ENCODE data around the gene CCHCR1.

Gene CCHCR1

GRCh38 chr6:31129130-31129529 is 28.5 kb downstream of the CCHCR1 start:
- no peak for DNase-seq (ENCODE audit: low read depth)

- peak; percentile 42 for DNase-seq (ENCODE audit: low read depth)
Observed at GRCh38 chr6:31128093-31128676, 29.4 kb downstream of the CCHCR1 start.

DNA sequence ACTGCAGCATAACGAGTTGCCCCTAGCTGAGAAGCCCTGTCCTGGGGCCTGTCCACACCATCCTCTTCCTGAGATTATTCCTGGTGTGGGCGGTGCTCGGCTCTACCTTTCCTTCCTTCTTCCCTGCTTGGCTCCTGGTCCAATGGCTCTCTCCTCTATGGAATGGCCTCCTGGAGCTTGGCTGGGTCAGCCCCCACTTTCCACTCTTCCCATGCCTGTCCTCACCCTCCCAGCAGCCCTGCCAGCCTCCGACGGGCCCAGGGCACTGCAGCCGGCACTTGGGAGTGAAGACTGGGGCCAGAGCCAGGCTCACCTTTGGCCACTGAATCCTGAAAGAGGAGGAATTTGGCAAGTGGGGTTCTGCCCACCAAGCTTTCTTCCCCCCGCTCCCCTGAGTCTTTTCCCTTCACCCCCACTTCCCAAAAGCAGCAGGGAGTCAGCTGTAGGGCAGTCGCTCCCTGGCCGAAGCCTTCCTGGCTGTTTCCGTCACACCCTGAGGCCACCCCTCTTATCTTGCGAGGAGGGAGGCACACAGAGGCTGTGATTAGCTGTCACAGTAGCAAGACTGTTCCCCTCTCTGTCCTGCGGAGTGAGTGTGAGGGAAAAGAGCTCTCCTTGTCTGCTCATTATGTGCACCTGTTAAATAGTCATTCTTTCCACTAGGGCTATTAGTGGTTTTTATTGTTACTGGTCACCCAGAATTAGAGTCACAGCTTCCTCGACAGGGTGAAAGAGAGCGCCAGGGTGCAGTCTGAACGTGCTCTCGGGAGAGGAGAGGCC is 31.0 kb downstream of the CCHCR1 start:
- no peak for DNase-seq (ENCODE audit: low read depth)

DNA sequence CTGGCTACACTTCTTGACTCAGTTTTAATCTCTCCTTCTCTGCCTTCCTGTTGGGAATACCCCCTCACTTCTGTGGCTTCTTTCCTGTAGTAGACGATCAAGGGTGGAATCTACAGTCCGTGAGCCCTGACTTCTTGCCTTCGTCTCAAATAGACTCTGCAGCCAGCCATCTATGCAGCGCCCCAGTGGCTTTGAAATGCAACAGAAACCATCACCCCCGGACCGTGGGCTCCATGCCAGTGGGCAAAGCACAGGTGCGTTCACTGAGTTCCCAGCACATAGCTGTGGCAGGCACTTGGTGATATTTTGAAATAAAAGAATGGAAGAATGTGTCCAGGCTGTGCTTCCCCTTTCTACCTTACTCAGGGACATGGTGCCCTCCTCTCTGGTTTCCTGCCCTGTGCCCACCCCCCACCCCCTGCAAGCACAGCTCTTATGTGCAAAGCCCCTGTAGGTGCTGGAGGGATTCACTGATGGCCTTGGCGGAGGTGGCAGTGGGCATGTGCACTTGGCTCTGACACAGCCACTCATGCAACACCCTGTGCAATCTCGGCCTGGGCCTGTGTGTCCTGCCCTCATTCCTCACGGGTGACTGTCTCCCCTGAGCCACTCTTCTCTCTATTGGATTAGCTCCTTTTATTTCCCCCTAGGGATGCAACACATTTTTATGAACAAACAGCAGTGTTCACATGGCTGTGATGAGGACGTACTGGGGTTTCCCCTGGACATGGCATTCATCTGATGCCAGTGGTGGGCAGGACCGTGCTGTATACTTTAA is 31.8 kb downstream of the CCHCR1 start:
- no peak for DNase-seq (ENCODE audit: low read depth)

DNA sequence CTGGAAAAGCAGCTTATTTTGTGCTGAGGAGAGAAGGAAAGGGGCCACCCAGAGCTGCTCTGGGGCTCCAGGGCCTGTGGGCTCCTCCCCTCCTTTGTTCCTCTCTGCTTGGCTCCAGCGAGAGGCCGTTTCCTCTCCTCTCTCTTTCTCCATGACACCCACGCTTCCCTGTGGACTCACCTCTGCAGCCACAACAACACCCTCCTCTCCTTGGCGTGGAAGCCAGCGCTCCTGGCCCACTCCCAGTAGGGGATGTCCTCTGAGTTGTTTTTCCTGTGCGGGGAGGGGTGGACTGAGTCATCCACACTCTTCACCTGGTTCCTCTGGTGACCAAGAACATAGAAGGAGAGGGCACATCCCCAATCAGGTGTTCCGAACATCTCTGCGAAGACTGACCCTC is 32.4 kb downstream of the CCHCR1 start:
- DNase-seq (ENCODE audit: low read depth), result no peak

DNA sequence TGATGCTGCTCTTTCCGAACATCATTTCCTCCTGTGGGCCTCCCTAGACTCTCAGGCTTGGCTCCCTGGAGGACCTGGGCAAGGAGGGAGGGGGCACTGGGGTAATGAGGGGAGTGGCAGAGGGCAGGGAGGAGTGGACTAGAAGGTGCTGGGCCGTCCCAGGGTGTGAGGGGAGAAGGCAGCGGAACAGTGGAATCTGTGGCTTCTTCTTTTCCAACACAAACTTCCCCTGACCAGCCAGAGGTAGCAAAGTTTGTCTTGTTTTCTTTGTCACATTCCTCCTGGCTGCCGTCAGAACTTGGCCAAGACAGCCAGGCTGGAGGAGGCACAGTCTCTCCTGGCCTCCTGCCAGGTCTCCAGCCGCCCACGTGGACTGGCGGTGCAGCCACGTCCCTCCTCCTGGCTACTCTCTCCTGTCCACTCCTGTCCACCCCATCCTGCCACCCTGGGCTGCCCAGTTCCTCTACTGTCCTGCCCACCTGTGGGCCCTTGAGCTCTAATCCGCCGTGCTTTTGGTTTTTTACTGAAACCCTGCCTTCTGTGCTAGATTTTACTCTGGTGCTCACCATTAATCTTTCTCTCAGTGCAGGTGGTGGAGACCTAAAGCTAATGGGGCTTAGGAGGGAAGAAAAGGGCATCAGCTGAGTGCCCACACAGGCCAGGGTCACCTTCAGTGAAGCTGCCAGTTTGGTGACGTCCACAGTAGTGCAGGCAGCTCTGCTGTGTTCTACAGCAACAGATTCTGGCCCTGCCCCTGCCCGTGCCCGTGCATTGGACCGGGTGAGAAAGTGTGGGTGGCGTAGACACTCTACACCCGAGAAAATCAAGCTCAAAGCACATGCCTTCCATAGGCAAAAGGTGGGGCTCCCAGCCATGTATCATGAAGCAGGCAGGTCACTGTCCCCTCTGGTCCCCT is 34.6 kb downstream of the CCHCR1 start:
- no peak for DNase-seq (ENCODE audit: low read depth)

GRCh38 chr6:31121131-31121790 is 36.3 kb downstream of the CCHCR1 start:
- no peak for DNase-seq (ENCODE audit: low read depth)

GRCh38 chr6:31120151-31120915 is 37.3 kb downstream of the CCHCR1 start, which contains the start of gene CDSN:
Gene CDSN, minus strand, starts transcription at chr6:31120446. Its CDS starts 27 bp downstream, at chr6:31120419.
- DNase-seq (ENCODE audit: low read depth), result no peak

DNA sequence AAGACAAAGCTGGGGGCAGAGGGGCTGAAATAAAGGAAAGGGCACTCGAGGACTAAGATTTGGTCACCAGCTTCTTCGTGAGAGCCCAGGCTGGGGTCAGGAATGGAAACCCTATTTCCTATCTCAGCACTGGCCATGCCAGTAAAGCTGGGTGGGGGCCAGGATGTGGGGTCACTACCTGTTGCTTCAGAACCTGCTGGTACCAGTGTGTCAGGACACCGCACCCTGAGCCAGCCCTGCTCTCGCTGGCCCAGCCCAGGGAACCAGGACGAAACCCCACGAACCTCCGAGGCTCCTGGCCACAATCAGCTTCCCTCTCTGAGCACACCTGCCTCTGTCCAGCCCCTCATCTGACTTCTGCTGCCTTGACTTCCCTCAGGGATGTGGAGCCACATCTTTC is 39.4 kb downstream of the CCHCR1 start:
- DNase-seq (ENCODE audit: low read depth), result no peak

GRCh38 chr6:31116661-31117385 is 40.8 kb downstream of the CCHCR1 start:
- no peak for DNase-seq (ENCODE audit: low read depth)

- DNase-seq (ENCODE audit: low read depth), result no peak
Observed at GRCh38 chr6:31115941-31116560, 41.6 kb downstream of the CCHCR1 start.

- no peak for DNase-seq (ENCODE audit: low read depth)
Observed at GRCh38 chr6:31114970-31115849, 42.4 kb downstream of the CCHCR1 start.

- DNase-seq (ENCODE audit: low read depth), result no peak
Observed at GRCh38 chr6:31114541-31114878, 43.1 kb downstream of the CCHCR1 start, which contains the start of gene PSORS1C1. Gene PSORS1C1, plus strand, starts transcription at chr6:31114800. Its CDS starts 14,833 bp downstream, at chr6:31129633.

- DNase-seq (ENCODE audit: low read depth), result no peak
Observed at GRCh38 chr6:31113861-31114540, 43.6 kb downstream of the CCHCR1 start.

DNA sequence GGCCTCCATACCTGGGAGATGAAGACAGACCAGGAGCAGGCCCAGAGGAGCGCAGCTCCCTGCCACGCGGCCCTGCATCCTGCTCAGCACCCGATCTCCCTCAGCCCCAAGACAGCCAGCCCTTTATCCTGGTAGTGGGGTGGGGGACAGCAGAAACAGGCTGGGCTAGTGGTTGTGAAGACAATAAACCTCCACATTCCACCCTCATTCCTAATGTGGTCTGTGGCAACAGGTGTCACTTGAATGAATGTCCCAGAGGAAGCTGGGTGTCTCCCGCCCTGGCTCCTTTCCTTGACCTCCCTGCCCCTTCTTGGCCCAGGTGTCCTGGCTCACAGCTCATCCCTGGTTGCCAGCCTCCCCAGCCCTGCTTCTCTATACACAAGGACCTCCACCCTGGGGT is 45.1 kb downstream of the CCHCR1 start, which contains the start of gene C6orf15:
TSS of gene C6orf15 (minus strand) at position 98 of the 400 bp plus-strand sequence. CDS start at position 78, 20 bp downstream.
- no peak for DNase-seq (ENCODE audit: low read depth)

DNA sequence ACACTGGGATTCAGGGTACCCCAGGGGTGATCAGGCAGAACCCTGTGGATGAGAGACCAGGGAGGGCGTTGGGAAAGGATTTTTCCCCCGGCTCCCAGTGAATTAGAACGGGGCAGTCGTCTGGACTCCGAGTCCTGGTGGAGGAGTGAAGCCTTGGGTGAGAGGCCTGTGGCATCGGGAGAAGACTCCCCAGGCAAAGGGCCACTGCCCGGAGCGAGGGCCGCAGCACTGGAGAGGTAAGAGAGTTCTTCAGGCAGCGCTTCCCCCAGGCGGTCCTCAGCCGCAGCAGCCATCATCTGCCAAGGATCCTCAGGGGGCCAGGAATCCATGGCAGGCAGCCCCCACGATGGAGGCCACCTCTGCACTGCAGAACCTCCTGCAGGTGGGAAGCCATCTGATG is 45.9 kb downstream of the CCHCR1 start:
- DNase-seq (ENCODE audit: low read depth), result no peak

DNA sequence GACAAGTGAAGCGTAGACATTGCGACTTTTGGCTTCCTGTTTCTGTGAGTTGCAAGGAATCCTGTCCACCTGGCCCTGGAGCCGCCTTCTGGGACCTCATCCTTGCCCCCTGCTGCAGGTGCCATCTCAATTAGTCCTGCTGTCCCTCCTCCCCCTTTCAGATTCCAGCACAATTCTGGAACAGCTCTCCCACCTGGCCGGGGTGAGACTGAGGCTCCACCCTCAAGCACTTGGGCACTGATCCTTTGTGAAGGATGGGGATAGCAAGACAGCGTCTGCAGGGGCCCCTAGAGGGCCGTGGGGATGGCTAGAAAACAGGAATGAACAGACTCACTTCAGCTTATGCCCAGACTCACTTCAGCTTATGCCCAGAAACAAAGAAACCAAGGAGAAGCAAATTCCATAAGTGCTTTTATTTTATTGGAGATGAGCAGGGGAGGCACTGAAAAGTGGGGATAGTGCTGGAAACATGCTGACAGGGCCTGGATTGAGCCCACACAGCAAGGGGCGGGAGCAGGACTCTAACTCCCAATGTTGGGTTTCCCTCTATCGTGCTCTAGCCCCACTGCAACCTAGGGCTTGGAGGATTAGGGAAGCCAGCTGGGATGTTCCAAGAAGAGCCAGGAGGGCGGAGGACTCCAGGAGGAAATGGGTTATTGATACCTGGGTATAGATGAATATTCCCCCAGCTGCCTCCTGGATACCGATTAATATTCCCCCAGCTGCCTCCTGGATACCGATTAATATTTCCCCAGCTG is 46.6 kb downstream of the CCHCR1 start:
- DNase-seq (ENCODE audit: low read depth), result no peak
